Kidney (tissue), 14 donors: Measurements from ENCODE around the gene MACROD2. TPM values are rescaled to one million over a fixed set of nuclear protein-coding genes. Genes with fewer than 3 reads are reported as not detected.

Experiments
- DNase-seq, 5 donors: peaks; one replicate each; pipeline ENCODE4 v3.0.0-alpha.2; 2013 to 2020
- FAIRE-seq: peaks from 2 replicates; lab custom pipeline; 2012; peaks lifted over from hg19 to GRCh38; lab: Jason Lieb, UNC
- H3K27ac ChIP-seq, 2 donors: one replicate each; pipeline ENCODE4 v1.7.0; 2013; ENCODE audit warnings: low read depth in 2 of 2, low read length in 2 of 2, inconsistent platforms in 1 of 2
- H3K27me3 ChIP-seq: one replicate; pipeline ENCODE4 v1.7.1; 2013; ENCODE audit warnings: low read length, inconsistent platforms; ENCODE audit not compliant: control insufficient read depth, insufficient read depth
- H3K36me3 ChIP-seq, 3 donors: one replicate each; pipeline versions ENCODE4 v1.7.0 to v1.7.1; 2013; ENCODE audit warnings: low read length in 3 of 3, control low read depth in 1 of 3, inconsistent platforms in 1 of 3; ENCODE audit not compliant: insufficient read depth in 3 of 3, control insufficient read depth in 2 of 3
- H3K4me1 ChIP-seq, 3 donors: one replicate each; pipeline versions ENCODE4 v1.7.0 to v1.7.1; 2013; ENCODE audit warnings: low read length in 3 of 3, inconsistent platforms in 1 of 3, low read depth in 1 of 3; ENCODE audit not compliant: control insufficient read depth in 2 of 3, insufficient read depth in 2 of 3
- H3K4me3 ChIP-seq, 3 donors: one replicate each; pipeline versions ENCODE4 v1.7.0 to v1.8.1; 2013; ENCODE audit warnings: low read length in 3 of 3, control low read depth in 1 of 3, inconsistent platforms in 1 of 3
- H3K9ac ChIP-seq, 3 donors: one replicate each; pipeline versions ENCODE4 v1.7.0 to v1.7.1; 2013; ENCODE audit warnings: low read length in 3 of 3, control low read depth in 1 of 3, inconsistent platforms in 1 of 3
- H3K9me3 ChIP-seq, 3 donors: one replicate each; pipeline versions ENCODE4 v1.7.0 to v1.7.1; 2013; ENCODE audit warnings: low read length in 3 of 3, control low read depth in 1 of 3, inconsistent platforms in 1 of 3; ENCODE audit not compliant: control insufficient read depth in 2 of 3, insufficient read depth in 1 of 3
- CTCF ChIP-seq: IDR thresholded peaks from 3 replicates; pipeline ENCODE4 v1.5.1; 2012; ENCODE audit warnings: mild to moderate bottlenecking, moderate library complexity, borderline replicate concordance; ENCODE audit not compliant: insufficient read depth; ENCODE audit errors: extremely low read depth
- intact Hi-C: fragments of 100-400 bp; cut with DNase I; formaldehyde crosslinking; loops from one replicate; pipeline ENCODE4 v1.11.1; 2022
- polyA plus RNA-seq: library from polyadenylated mRNA; stranded (reverse); fragments of 350-450 nt; fragmentation: Illumina TruSeq; extraction: RNeasy Lipid Tissue Mini Kit (QIAGEN cat#74804); gene quantifications from one replicate; pipeline ENCODE4 v1.2.3, GENCODE V29; 2014; ENCODE audit warnings: low read depth, low replicate concordance; ENCODE audit not compliant: insufficient read depth
- total RNA-seq: library from RNA; stranded (reverse); fragmentation: NEBNext Ultra II Directional; extraction: Animal tissue kit (Norgen Biotek cat#: 25700); gene quantifications from one replicate; pipeline ENCODE4 v1.2.1, GENCODE V29; 2021
- donor health status: control.
- donor health status: control.
- donor health status: control.
- donor health status: control.
- donor health status: control.
- donor health status: DM: yes; HTN: yes; CAD: no.
- donor health status: Normal renal cell carcinoma (clear cell type).

MACROD2 gene
- total and polyA plus RNA-seq, 2 donors from 2014 or later: 3.0 to 10.0 TPM

- Histone ChIP-seq H3K9ac (no peak overlapping the region), H3K9me3 (no peaks in the 10 kb centered on the region), H3K4me1 (no peaks in the 10 kb centered on the region), H3K36me3 (no peaks in the 10 kb centered on the region), H3K4me3 (no peak overlapping the region), H3K27me3 (no peaks in the 10 kb centered on the region), H3K27ac (no peak overlapping the region)
- DNase-seq (no peak), FAIRE-seq (no peak)
- intact Hi-C loops: no loop called here
- TF ChIP-seq CTCF: no peak
Observed at GRCh38 chr20:15600565-15600964, 1605.2 kb downstream of the MACROD2 start.

GRCh38 chr20:15603506-15603905, 1608.2 kb downstream of the MACROD2 start:
- H3K9ac ChIP-seq: no peak overlapping the region
- intact Hi-C loops: no loop called here
- H3K4me1 ChIP-seq: no peaks in the 10 kb centered on the region
- no peaks in the 10 kb centered on the region for H3K36me3 ChIP-seq
- DNase-seq (peak in 2 of 5 donors; percentile 56 to 67), FAIRE-seq (no peak)
- H3K4me3 ChIP-seq: no peak overlapping the region
- H3K27ac ChIP-seq: no peak overlapping the region
- TF ChIP-seq CTCF: no peak
- H3K27me3 ChIP-seq: no peaks in the 10 kb centered on the region
- no peaks in the 10 kb centered on the region for H3K9me3 ChIP-seq

- Histone ChIP-seq H3K9ac (no peak overlapping the region), H3K27me3 (no peaks in the 10 kb centered on the region), H3K4me1 (no peaks in the 10 kb centered on the region), H3K27ac (no peak overlapping the region), H3K9me3 (no peaks in the 10 kb centered on the region), H3K36me3 (no peaks in the 10 kb centered on the region), H3K4me3 (no peak overlapping the region)
- intact Hi-C loops: no loop called here
- FAIRE-seq (no peak), DNase-seq (no peak)
- TF ChIP-seq CTCF: no peak
Observed at GRCh38 chr20:15603978-15604805, 1608.9 kb downstream of the MACROD2 start.

- TF ChIP-seq CTCF: no peak
- DNase-seq: no peak
- Histone ChIP-seq H3K36me3 (no peaks in the 10 kb centered on the region), H3K4me3 (no peak overlapping the region), H3K9me3 (no peaks in the 10 kb centered on the region), H3K27ac (no peak overlapping the region), H3K9ac (no peak overlapping the region), H3K4me1 (no peaks in the 10 kb centered on the region), H3K27me3 (no peaks in the 10 kb centered on the region)
- intact Hi-C loops: no loop called here
- FAIRE-seq: no peak
Observed at GRCh38 chr20:15609921-15610320, 1614.6 kb downstream of the MACROD2 start.
